ENCODE data around the gene UQCRC1.

UQCRC1 gene

GRCh38 chr3:48565186-48565585 lies 44.3 kb downstream of the UQCRC1 start:
- no peak for DNase-seq (ENCODE audit: low read depth in 1 of 2, low spot score in 1 of 2)
- H3K4me3 ChIP-seq (replicated peaks; ENCODE audit: insufficient read depth, low read length) = no peak overlapping the region
- H3K27me3 ChIP-seq (ENCODE audit: insufficient read depth, poor library complexity, severe bottlenecking) = no peaks in the 10 kb centered on the region
- no peak for TF ChIP-seq REST (IDR thresholded peaks at IDR 0.05; ENCODE audit: insufficient replicate concordance, low read depth)
- TF ChIP-seq GABPA (IDR thresholded peaks at IDR 0.05; ENCODE audit: low read depth) = no peak
- no peak for TF ChIP-seq POLR2AphosphoS5 (IDR thresholded peaks at IDR 0.05; ENCODE audit: low read depth)
- TF ChIP-seq SPI1 (IDR thresholded peaks at IDR 0.05; ENCODE audit: borderline replicate concordance, low read depth) = no peak
- TF ChIP-seq CTCF (IDR thresholded peaks at IDR 0.05; ENCODE audit: insufficient read depth, low read length) = no peak
- H3K27ac ChIP-seq (replicated peaks) = no peak overlapping the region

- no peak overlapping the region for H3K4me3 ChIP-seq (replicated peaks; ENCODE audit: insufficient read depth, low read length)
- DNase-seq (ENCODE audit: low read depth in 1 of 2, low spot score in 1 of 2) = no peak
- H3K27me3 ChIP-seq (ENCODE audit: insufficient read depth, poor library complexity, severe bottlenecking) = no peaks in the 10 kb centered on the region
- no peak overlapping the region for H3K27ac ChIP-seq (replicated peaks)
- TF ChIP-seq CTCF (IDR thresholded peaks at IDR 0.05; ENCODE audit: insufficient read depth, low read length) = no peak
- no peak for TF ChIP-seq GABPA (IDR thresholded peaks at IDR 0.05; ENCODE audit: low read depth)
- TF ChIP-seq POLR2AphosphoS5 (IDR thresholded peaks at IDR 0.05; ENCODE audit: low read depth) = no peak
- no peak for TF ChIP-seq SPI1 (IDR thresholded peaks at IDR 0.05; ENCODE audit: borderline replicate concordance, low read depth)
- no peak for TF ChIP-seq REST (IDR thresholded peaks at IDR 0.05; ENCODE audit: insufficient replicate concordance, low read depth)
Measured at GRCh38 chr3:48564667-48565066, 44.8 kb downstream of the UQCRC1 start.

GRCh38 chr3:48564022-48564421 lies 45.4 kb downstream of the UQCRC1 start:
- H3K27ac ChIP-seq (replicated peaks) = no peak overlapping the region
- peak; percentile 54 to 88 for DNase-seq (ENCODE audit: low read depth in 1 of 2, low spot score in 1 of 2)
- H3K27me3 ChIP-seq (ENCODE audit: insufficient read depth, poor library complexity, severe bottlenecking) = no peaks in the 10 kb centered on the region
- TF ChIP-seq CTCF (IDR thresholded peaks at IDR 0.05; ENCODE audit: insufficient read depth, low read length) = no peak
- TF ChIP-seq SPI1 (IDR thresholded peaks at IDR 0.05; ENCODE audit: borderline replicate concordance, low read depth) = no peak
- H3K4me3 ChIP-seq (replicated peaks; ENCODE audit: insufficient read depth, low read length) = no peak overlapping the region

GRCh38 chr3:48563382-48563918 lies 46.0 kb downstream of the UQCRC1 start, which contains the start of gene UCN2:
Gene UCN2, minus strand, starts transcription at chr3:48563781. Its CDS starts 657 bp downstream, at chr3:48563124.
- no peak for DNase-seq (ENCODE audit: low read depth in 1 of 2, low spot score in 1 of 2)
- no peak for TF ChIP-seq GABPA (IDR thresholded peaks at IDR 0.05; ENCODE audit: low read depth)
- TF ChIP-seq REST (IDR thresholded peaks at IDR 0.05; ENCODE audit: insufficient replicate concordance, low read depth) = no peak
- no peak for TF ChIP-seq POLR2AphosphoS5 (IDR thresholded peaks at IDR 0.05; ENCODE audit: low read depth)
- no peak for TF ChIP-seq SPI1 (IDR thresholded peaks at IDR 0.05; ENCODE audit: borderline replicate concordance, low read depth)
- TF ChIP-seq CTCF (IDR thresholded peaks at IDR 0.05; ENCODE audit: insufficient read depth, low read length) = no peak
- Histone ChIP-seq H3K27me3 (ENCODE audit: insufficient read depth, poor library complexity, severe bottlenecking) (no peaks in the 10 kb centered on the region), H3K27ac (replicated peaks) (no peak within 1 kb of the TSS), H3K4me3 (replicated peaks; ENCODE audit: insufficient read depth, low read length) (no peak within 1 kb of the TSS)
